ENCODE data around the gene SV2B.
"Not testable (repeated sequence)": the region's sequence is repeated elsewhere in the genome, so short reads cannot be mapped to it uniquely, and the experiment has no call there.

SV2B gene

GRCh38 chr15:91320101-91320500 lies 220.0 kb downstream of the SV2B start:
- H3K4me3 ChIP-seq (ENCODE audit: control insufficient read depth, low read depth, low read length): no peak overlapping the region

GRCh38 chr15:91329914-91330313 lies 229.9 kb downstream of the SV2B start:
- TF ChIP-seq CTCF (conservative IDR thresholded peaks at IDR 0.05; ENCODE audit: control insufficient read depth, insufficient read depth, low read depth, low read length): no peak
- no peak for DNase-seq (ENCODE audit: low read depth)
- H3K4me3 ChIP-seq (ENCODE audit: control insufficient read depth, low read depth, low read length): no peak overlapping the region

More at GRCh38 chr15:91320101-91320500, 220.0 kb downstream of the SV2B start:
- no peak for TF ChIP-seq CTCF (conservative IDR thresholded peaks at IDR 0.05; ENCODE audit: control insufficient read depth, insufficient read depth, low read depth, low read length)
- DNase-seq (ENCODE audit: low read depth): no peak

GRCh38 chr15:91331581-91331980 lies 231.5 kb downstream of the SV2B start:
- no peak for TF ChIP-seq CTCF (conservative IDR thresholded peaks at IDR 0.05; ENCODE audit: control insufficient read depth, insufficient read depth, low read depth, low read length)
- DNase-seq (ENCODE audit: low read depth): no peak
- no peak overlapping the region for H3K4me3 ChIP-seq (ENCODE audit: control insufficient read depth, low read depth, low read length)

GRCh38 chr15:91335702-91336101 lies 235.6 kb downstream of the SV2B start:
- H3K4me3 ChIP-seq (ENCODE audit: control insufficient read depth, low read depth, low read length): no peak overlapping the region
- no peak for TF ChIP-seq CTCF (conservative IDR thresholded peaks at IDR 0.05; ENCODE audit: control insufficient read depth, insufficient read depth, low read depth, low read length)
- DNase-seq (ENCODE audit: low read depth): no peak

- H3K4me3 ChIP-seq (ENCODE audit: control insufficient read depth, low read depth, low read length): no peak overlapping the region
- no peak for TF ChIP-seq CTCF (conservative IDR thresholded peaks at IDR 0.05; ENCODE audit: control insufficient read depth, insufficient read depth, low read depth, low read length)
- DNase-seq (ENCODE audit: low read depth): no peak
These were observed 236.6 kb downstream of the SV2B start for GRCh38 chr15:91336687-91337086.

- no peak overlapping the region for H3K4me3 ChIP-seq (ENCODE audit: control insufficient read depth, low read depth, low read length)
- no peak for TF ChIP-seq CTCF (conservative IDR thresholded peaks at IDR 0.05; ENCODE audit: control insufficient read depth, insufficient read depth, low read depth, low read length)
- peak; percentile 27 for DNase-seq (ENCODE audit: low read depth)
These were observed 238.7 kb downstream of the SV2B start for GRCh38 chr15:91338766-91339165.

GRCh38 chr15:91342097-91342496 lies 242.0 kb downstream of the SV2B start:
- H3K4me3 ChIP-seq (ENCODE audit: control insufficient read depth, low read depth, low read length): no peak overlapping the region
- TF ChIP-seq CTCF (conservative IDR thresholded peaks at IDR 0.05; ENCODE audit: control insufficient read depth, insufficient read depth, low read depth, low read length): no peak
- no peak for DNase-seq (ENCODE audit: low read depth)

GRCh38 chr15:91344912-91345311 lies 244.9 kb downstream of the SV2B start:
- not testable (repeated sequence) for H3K4me3 ChIP-seq (ENCODE audit: control insufficient read depth, low read depth, low read length); DNase-seq (ENCODE audit: low read depth)

Measured in fibroblast of mammary gland (primary cell).